ENCODE data around the gene ELOVL3. TPM values are rescaled to one million over a fixed set of nuclear protein-coding genes. Genes with fewer than 3 reads are reported as not detected.
A peak's percentile ranks its signal among the peaks of the same experiment; 100 is the strongest.

ELOVL3 gene
- total and polyA plus RNA-seq, 8 donors = 0.12 to 0.92 (median 0.58) TPM

DNA sequence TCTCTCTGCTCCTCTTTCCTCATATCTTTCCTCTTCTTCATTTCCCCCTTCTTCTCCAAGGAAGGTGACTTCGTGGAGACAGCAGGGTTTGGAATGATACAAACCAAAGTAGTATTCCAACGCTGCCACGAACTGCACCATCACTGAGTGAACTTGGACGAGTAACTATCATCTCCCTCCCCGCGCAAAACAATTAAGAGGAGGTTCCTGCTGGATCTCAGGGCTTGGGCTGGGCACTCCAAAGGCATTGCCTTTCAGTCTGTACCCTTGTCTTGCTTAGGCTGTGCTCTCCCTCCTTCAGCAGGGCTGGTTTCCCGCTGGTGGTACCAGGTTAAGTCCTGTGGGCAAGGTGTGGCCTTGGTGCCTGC, 16.0 kb downstream of the ELOVL3 start:
- Histone ChIP-seq H3K36me3 (no peaks in the 10 kb centered on the region), H3K27me3 (peaks cover 0 to 52% of the 10 kb centered on the region in 2 donors), H3K27ac (no peak overlapping the region), H3K4me3 (peak overlapping the region; percentile 48 to 54), H3K9me3 (no peaks in the 10 kb centered on the region), H3K4me1 (peaks cover 23 to 40% of the 10 kb centered on the region in 2 donors)
- ATAC-seq (no peak), DNase-seq (no peak)
- intact Hi-C loops (cut with DNase I) = no loop called here
- TF ChIP-seq, protein P1, sequence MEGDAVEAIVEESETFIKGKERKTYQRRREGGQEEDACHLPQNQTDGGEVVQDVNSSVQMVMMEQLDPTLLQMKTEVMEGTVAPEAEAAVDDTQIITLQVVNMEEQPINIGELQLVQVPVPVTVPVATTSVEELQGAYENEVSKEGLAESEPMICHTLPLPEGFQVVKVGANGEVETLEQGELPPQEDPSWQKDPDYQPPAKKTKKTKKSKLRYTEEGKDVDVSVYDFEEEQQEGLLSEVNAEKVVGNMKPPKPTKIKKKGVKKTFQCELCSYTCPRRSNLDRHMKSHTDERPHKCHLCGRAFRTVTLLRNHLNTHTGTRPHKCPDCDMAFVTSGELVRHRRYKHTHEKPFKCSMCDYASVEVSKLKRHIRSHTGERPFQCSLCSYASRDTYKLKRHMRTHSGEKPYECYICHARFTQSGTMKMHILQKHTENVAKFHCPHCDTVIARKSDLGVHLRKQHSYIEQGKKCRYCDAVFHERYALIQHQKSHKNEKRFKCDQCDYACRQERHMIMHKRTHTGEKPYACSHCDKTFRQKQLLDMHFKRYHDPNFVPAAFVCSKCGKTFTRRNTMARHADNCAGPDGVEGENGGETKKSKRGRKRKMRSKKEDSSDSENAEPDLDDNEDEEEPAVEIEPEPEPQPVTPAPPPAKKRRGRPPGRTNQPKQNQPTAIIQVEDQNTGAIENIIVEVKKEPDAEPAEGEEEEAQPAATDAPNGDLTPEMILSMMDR (IDR thresholded peaks at IDR 0.05) = no peak

DNA sequence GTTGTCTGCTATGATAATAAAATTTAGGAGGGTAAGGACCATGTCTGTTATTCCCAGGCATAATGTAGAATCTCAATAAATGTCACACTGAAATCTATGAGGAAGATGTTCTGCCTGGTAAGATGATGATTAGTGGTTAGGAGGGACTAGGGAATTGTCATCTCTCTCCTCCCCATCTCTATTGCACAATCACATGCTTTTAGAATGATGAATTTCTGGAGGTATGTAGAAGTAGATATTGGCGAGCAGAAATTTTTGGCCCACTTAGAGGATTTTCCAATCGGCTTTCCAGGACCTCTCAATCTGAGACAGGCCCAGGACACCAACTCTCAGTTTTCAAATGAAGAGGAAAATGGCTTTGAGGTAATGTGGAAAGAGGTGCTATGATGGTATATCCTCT, 17.2 kb downstream of the ELOVL3 start:
- ATAC-seq (no peak), DNase-seq (no peak)
- Histone ChIP-seq H3K4me3 (no peak overlapping the region), H3K9me3 (no peaks in the 10 kb centered on the region), H3K27ac (no peak overlapping the region), H3K4me1 (peaks cover 33 to 52% of the 10 kb centered on the region in 2 donors), H3K27me3 (peaks cover 0 to 41% of the 10 kb centered on the region in 2 donors), H3K36me3 (no peaks in the 10 kb centered on the region)
- intact Hi-C loops (cut with DNase I) = no loop called here
- TF ChIP-seq, protein P1 (IDR thresholded peaks at IDR 0.05) = no peak

DNA sequence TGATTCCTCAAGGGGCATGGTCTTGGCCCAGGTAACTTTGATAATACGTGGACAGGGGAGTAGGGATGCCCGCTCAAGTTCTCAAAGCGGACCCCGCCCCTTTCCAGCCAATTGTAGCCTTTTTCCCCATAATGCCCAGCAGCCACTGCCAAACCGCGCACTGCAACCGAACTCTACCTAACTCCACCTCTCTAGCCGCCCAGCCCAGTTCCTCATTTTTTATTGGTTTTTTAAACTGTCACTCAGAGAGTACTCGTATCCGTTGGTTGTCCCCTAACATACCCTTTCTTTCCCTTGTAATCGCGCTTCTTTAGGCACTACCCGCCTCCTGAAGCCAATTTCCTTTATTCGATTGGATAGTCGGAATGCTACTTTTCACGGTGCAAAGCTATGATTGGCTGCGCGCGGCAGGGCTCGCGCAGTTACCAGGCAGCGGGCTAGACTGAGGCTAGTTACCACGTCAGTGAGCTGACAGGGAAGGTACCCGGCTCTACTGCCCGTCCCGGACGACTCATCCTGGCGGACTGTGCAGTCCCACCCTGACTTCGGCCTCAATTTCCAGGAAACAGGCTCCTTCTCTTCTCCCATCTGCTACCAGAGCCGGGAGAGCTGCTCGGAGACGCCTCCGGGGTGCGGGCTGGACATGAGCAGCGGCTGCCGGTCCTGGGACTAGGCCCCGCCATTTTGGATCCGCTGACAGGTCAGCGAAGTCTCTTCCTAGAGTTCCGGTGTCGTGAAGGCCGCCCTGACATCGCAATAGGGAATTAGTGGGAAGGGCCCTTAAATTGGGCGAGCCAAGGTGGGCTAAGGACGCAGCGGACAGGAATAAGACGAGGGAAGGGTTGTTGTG, 19.2 kb downstream of the ELOVL3 start, which contains the start of gene GBF1:
GBF1 (plus strand) TSS at position 451 of the 850 bp plus-strand sequence. CDS start 13,407 bp downstream, outside the sequence.
- H3K4me1 ChIP-seq = peaks cover 33 to 57% of the 10 kb centered on the region in 2 donors
- H3K27me3 ChIP-seq = peaks cover 0 to 22% of the 10 kb centered on the region in 2 donors
- intact Hi-C loops (cut with DNase I) = no loop called here
- ATAC-seq (peak; percentile 92), DNase-seq (peak; percentile 93 to 98 (median 95))
- peak within 1 kb of the TSS; percentile 85 to 95 for H3K27ac ChIP-seq
- no peaks in the 10 kb centered on the region for H3K36me3 ChIP-seq
- H3K9me3 ChIP-seq = no peaks in the 10 kb centered on the region
- H3K4me3 ChIP-seq = peak within 1 kb of the TSS; percentile 95
- TF ChIP-seq, protein P1 (IDR thresholded peaks at IDR 0.05) = no peak

DNA sequence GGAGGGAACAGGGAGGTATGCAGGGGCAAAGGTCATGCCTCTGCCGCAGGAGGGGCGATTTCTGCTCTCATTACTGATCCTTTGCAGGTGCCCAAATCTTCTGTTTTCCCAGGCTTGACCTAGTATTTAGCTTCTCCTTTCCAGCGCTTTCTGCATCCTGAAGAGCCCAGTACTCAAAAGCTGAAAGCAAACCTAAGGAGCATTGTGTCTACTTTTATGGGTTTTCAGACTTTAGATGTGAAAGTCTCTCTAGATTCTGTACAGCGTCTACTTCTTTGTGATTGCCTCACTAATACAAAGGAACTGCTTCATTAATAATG, 19.8 kb downstream of the ELOVL3 start:
- Histone ChIP-seq H3K4me3 (peak overlapping the region; percentile 95), H3K27me3 (peaks cover 0 to 16% of the 10 kb centered on the region in 2 donors), H3K9me3 (no peaks in the 10 kb centered on the region), H3K27ac (peak overlapping the region; percentile 85 to 95), H3K4me1 (peaks cover 30 to 51% of the 10 kb centered on the region in 2 donors), H3K36me3 (no peaks in the 10 kb centered on the region)
- DNase-seq (no peak), ATAC-seq (peak; percentile 0)
- intact Hi-C loops (cut with DNase I) = no loop called here
- TF ChIP-seq, protein P1 (IDR thresholded peaks at IDR 0.05) = no peak

DNA sequence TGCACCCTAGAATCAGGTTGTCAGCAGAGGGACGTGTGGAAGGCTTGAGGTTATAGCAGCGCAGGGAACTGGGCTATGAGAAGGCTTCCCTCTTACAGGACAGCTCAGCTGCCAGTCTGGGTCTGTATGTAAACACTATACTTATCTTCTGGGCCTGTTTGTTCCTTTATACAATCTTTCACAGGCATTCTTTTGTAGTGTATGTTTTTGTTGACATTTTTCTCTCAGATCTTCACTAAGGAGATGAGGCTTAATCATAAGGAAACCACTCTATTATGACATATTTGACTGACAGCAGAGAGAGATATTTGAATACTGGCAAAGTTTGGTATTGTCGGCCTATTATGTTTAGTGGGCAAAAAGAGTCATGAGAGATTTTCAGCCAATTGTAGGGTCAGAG, 20.2 kb downstream of the ELOVL3 start:
- Histone ChIP-seq H3K9me3 (no peaks in the 10 kb centered on the region), H3K27ac (peak overlapping the region in 1 of 2 donors; percentile 95), H3K27me3 (peaks cover 0 to 12% of the 10 kb centered on the region in 2 donors), H3K36me3 (no peaks in the 10 kb centered on the region), H3K4me3 (peak overlapping the region; percentile 95), H3K4me1 (peaks cover 27 to 47% of the 10 kb centered on the region in 2 donors)
- ATAC-seq (no peak), DNase-seq (no peak)
- TF ChIP-seq, protein P1 (IDR thresholded peaks at IDR 0.05) = no peak
- intact Hi-C loops (cut with DNase I) = no loop called here
